Coronary artery (tissue), 2 donors: ENCODE data around the gene OXNAD1.

Source experiments
- DNase-seq: peaks from one replicate; pipeline ENCODE4 v3.0.0-alpha.2; 2017; ENCODE audit warnings: low spot score
- H3K27ac ChIP-seq, 2 donors: fragments of 200-600 bp; sonication (generic); one replicate each; pipeline ENCODE4 v1.5.1; 2016 to 2019
- H3K4me3 ChIP-seq: fragments of 200-600 bp; sonication (generic); 2 replicates; pipeline ENCODE4 v1.5.1; 2016; ENCODE audit warnings: mild to moderate bottlenecking, moderate library complexity
- TF ChIP-seq, protein P1 (sequence below): fragments of 200-600 bp; sonication (generic); IDR thresholded peaks from one replicate; pipeline ENCODE4 v1.5.1; 2019; ENCODE audit warnings: antibody characterized with exemption

The OXNAD1 gene

DNA sequence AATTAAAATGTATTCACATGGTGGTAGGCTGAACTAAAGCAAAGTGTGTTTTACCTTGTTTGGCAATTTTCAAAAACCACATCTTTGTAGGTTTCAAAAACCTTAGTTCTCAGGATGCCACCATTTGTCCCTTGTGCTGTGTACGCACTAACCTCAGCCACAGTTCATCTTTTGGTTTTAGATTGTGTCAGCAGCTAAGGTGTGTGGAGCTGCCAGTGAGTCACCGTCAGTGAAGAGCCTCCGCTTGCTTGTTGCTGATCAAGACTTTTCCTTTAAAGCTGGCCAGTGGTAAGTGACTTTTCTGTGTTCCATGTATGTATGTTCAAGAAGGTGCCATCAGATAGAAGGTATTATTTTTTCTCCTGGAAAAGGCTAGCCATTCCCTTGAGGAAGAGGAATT is 21.1 kb downstream of the OXNAD1 start:
- no peak for DNase-seq
- Histone ChIP-seq H3K27ac (no peak overlapping the region), H3K4me3 (no peak overlapping the region)
- TF ChIP-seq, protein P1, sequence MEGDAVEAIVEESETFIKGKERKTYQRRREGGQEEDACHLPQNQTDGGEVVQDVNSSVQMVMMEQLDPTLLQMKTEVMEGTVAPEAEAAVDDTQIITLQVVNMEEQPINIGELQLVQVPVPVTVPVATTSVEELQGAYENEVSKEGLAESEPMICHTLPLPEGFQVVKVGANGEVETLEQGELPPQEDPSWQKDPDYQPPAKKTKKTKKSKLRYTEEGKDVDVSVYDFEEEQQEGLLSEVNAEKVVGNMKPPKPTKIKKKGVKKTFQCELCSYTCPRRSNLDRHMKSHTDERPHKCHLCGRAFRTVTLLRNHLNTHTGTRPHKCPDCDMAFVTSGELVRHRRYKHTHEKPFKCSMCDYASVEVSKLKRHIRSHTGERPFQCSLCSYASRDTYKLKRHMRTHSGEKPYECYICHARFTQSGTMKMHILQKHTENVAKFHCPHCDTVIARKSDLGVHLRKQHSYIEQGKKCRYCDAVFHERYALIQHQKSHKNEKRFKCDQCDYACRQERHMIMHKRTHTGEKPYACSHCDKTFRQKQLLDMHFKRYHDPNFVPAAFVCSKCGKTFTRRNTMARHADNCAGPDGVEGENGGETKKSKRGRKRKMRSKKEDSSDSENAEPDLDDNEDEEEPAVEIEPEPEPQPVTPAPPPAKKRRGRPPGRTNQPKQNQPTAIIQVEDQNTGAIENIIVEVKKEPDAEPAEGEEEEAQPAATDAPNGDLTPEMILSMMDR: no peak

DNA sequence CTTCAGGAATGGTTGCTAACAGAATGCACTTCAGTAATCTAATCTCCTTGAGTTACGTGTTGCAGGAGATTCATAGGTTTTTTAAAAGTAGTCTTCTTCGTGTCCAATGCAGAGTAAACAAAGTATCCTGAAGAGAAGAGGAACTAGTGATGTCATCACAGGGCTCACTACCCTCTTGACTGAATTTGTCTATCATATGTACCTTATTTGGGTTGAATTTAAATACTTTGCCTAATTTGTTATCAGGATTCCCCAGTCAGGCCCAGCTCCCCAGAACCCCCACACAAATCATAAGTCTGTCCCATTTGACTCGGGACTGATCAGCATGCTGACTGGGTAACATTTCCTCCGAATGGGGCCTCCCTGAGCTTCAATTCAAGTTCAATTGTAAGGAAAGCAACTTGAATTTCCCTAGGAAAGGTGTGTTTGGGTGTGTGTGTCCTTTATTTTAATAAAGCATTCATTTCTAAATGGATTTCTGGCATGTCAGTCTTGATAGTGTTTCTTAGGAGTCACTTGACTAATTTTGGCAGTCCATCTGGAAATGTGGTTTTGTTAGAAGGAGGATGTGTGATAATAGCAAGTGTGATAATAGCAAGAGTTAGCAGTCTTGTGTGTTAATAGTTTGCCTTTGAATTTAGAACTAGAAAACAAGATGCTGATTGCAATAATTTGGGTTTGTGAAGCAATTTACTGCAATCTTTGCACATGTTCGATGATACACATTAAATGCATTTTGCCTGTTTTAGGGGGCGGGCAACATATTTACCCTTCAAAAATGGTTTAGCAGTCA is 21.9 kb downstream of the OXNAD1 start:
- DNase-seq: no peak
- TF ChIP-seq, protein P1: no peak
- Histone ChIP-seq H3K27ac (no peak overlapping the region), H3K4me3 (no peak overlapping the region)

DNA sequence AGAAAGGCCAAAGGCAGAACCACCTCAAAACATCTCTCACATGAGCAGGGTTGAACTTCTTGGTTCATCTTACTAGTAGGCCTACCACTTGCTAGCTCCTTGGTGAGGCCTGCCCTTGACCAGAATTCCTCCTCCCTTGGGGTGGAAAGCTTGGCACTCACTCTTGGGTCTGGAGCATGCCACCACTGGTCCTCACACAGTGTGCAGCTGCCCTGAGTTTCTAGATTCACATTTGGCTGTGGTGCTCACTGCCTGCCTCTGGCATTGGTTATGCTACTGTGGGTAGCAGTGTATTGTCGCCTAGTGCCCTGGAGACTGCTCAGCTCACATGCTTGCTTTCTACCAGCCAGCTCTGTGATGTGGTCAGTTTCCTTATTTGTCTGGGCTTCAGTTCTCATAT is 23.7 kb downstream of the OXNAD1 start:
- Histone ChIP-seq H3K27ac (peak overlapping the region in 1 of 2 donors; percentile 42), H3K4me3 (no peak overlapping the region)
- TF ChIP-seq, protein P1: no peak
- no peak for DNase-seq

DNA sequence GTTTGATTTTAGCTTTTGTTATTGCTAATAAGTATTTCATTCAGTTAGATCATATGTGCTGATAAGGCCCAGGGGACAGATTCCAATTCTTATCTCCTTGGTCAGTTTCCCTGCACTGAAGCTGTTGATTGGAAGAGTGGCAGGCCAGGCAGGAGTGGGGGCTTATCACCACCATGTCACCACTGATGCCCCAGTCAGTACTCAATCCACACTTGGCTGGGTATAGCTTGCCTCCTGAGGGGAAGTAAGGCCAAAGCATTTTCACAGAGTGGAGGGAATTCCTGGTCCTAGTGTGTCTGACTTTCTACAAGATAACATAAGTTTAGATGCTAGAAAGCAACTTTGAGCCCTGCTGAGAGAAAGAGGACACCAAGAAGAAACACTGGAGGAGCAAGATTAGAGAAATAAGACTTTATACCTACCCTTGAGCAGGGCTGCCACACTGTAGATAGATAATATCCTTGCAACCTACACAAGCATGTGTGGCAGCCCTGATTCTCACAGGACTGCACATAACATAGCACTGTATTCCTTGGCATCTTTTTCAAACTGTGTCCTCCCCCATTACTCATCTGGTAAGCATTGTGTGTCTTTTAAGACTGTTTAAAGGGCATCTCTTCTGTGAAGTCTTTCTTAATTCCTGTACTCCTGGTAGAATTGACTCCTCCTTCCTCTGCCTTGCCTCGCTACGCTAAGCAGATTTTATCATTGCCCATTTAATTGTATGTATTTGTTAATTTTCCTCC is 24.3 kb downstream of the OXNAD1 start:
- no peak for DNase-seq
- TF ChIP-seq, protein P1: no peak
- Histone ChIP-seq H3K27ac (peak overlapping the region; percentile 40 to 42), H3K4me3 (no peak overlapping the region)

DNA sequence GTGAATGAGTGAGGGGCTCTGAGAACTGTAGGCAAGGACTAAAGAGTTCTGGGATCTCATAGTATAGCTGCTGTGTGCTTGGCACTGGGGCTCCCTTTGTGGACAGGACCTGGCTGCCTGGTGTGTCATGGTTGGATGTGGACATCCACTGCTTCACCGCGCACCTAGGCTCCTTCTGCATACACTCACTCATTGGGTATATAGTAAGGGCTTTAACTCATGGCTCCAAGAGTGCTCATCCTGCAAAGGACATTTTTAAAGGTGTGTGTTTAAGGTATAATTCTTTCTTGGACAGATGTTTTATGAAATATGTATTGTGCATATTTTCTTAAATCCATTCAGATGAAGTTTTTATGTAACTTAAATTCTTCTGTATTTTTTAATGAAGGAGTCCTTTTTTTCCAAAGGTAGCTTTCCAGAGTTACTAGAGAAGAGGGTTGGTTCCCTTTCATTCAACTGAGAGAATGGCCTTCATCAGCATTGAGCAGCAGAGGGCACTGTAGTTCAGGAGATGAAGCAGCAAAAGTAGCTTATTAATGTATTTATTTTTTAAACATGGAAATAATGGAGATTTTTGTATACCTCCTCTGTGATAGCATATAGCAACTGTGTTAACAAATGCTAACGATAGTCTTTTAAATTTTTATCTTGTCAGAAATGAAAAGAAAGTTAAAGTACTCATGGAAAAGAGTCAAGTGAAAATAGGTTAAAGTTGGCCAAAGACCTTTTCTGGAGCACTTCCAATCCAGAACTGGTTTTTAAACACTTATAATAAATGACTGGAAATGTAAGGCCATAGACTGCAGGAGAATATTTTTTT is 25.2 kb downstream of the OXNAD1 start:
- DNase-seq: no peak

DNA sequence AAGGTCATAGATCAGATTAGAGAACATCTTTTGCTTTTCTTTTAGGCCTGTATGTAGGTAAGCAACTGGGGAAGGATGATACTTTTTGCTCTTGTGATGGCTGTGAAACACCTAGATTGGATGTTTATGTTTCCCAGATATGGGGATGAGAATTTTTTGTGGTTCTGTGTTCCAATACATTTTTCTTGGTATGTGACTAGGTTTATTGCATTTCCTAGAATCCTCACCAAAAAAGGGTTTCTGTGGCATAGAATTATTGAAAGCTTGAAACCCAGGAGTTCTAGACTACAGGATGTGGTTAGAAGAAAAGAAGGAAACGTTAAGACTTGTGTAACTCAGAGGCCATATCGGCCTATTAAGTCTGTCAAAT is 25.8 kb downstream of the OXNAD1 start:
- DNase-seq: no peak
- Histone ChIP-seq H3K4me3 (no peak overlapping the region), H3K27ac (no peak overlapping the region)
- TF ChIP-seq, protein P1: no peak

More for the DNA sequence above, 25.2 kb downstream of the OXNAD1 start:
- TF ChIP-seq, protein P1: peak; percentile 47
- no peak overlapping the region for H3K27ac ChIP-seq
- no peak overlapping the region for H3K4me3 ChIP-seq
